Activated naive CD8-positive, alpha-beta T cell treated with anti-CD3 and anti-CD28 coated beads, Interleukin-2, amount 50 U/mL, for 24 hours (primary cell): ENCODE measurements around the gene NUBPL.
"Not testable (repeated sequence)": the region's sequence is repeated elsewhere in the genome, so short reads cannot be mapped to it uniquely, and the experiment has no call there.

Source experiments
- ATAC-seq: fragments of 150-1000 bp; cut with Tn5 transposase; one replicate; pipeline ENCODE4 v1.10.0; 2021
- DNase-seq: peaks from one replicate; pipeline ENCODE4 v3.0.0; 2021
- H3K27ac Mint-ChIP-seq: one replicate; pipeline ENCODE4 v1.8.0; 2021; ENCODE audit warnings: mild to moderate bottlenecking, mixed read lengths
- H3K27me3 Mint-ChIP-seq: one replicate; pipeline ENCODE4 v1.8.0; 2021; ENCODE audit warnings: mixed read lengths
- H3K36me3 Mint-ChIP-seq: one replicate; pipeline ENCODE4 v1.8.0; 2021; ENCODE audit warnings: low read depth, mixed read lengths
- H3K4me1 Mint-ChIP-seq: one replicate; pipeline ENCODE4 v1.8.0; 2021; ENCODE audit warnings: mixed read lengths
- H3K4me3 Mint-ChIP-seq: one replicate; pipeline ENCODE4 v1.8.0; 2021; ENCODE audit warnings: mild to moderate bottlenecking, moderate library complexity, mixed read lengths
- H3K9me3 Mint-ChIP-seq: one replicate; pipeline ENCODE4 v1.8.0; 2021; ENCODE audit warnings: mixed read lengths

The NUBPL gene

GRCh38 chr14:31856003-31856402 is 294.8 kb downstream of the NUBPL start:
- Mint-ChIP-seq H3K9me3 (peaks cover 24% of the 10 kb centered on the region), H3K36me3 (peaks cover 68% of the 10 kb centered on the region)
- not testable (repeated sequence) for H3K4me3 Mint-ChIP-seq, DNase-seq, H3K4me1 Mint-ChIP-seq, ATAC-seq, H3K27me3 Mint-ChIP-seq, H3K27ac Mint-ChIP-seq

- DNase-seq (no peak), ATAC-seq (no peak)
- Mint-ChIP-seq H3K4me3 (no peak overlapping the region), H3K9me3 (peaks cover 47% of the 10 kb centered on the region), H3K36me3 (peaks cover 52% of the 10 kb centered on the region), H3K27me3 (no peaks in the 10 kb centered on the region), H3K4me1 (no peaks in the 10 kb centered on the region), H3K27ac (no peak overlapping the region)
Observed at GRCh38 chr14:31858868-31859267, 297.7 kb downstream of the NUBPL start.

- no peaks in the 10 kb centered on the region for H3K4me1 Mint-ChIP-seq
- H3K9me3 Mint-ChIP-seq = peaks cover 73% of the 10 kb centered on the region
- H3K4me3 Mint-ChIP-seq = no peak overlapping the region
- no peak for ATAC-seq
- DNase-seq = no peak
- no peaks in the 10 kb centered on the region for H3K27me3 Mint-ChIP-seq
- no peak overlapping the region for H3K27ac Mint-ChIP-seq
- H3K36me3 Mint-ChIP-seq = peaks cover 7% of the 10 kb centered on the region
Observed at GRCh38 chr14:31864937-31865855, 304.0 kb downstream of the NUBPL start.

- Mint-ChIP-seq H3K4me1 (no peaks in the 10 kb centered on the region), H3K9me3 (peaks cover 65% of the 10 kb centered on the region)
Observed at GRCh38 chr14:31867570-31867969, 306.4 kb downstream of the NUBPL start.

GRCh38 chr14:31868096-31868495 is 306.9 kb downstream of the NUBPL start:
- not testable (repeated sequence) for H3K4me1 Mint-ChIP-seq, H3K27me3 Mint-ChIP-seq, H3K27ac Mint-ChIP-seq, H3K4me3 Mint-ChIP-seq, H3K36me3 Mint-ChIP-seq, ATAC-seq, DNase-seq
- H3K9me3 Mint-ChIP-seq = peaks cover 61% of the 10 kb centered on the region

More at GRCh38 chr14:31867570-31867969, 306.4 kb downstream of the NUBPL start:
- Mint-ChIP-seq H3K36me3 (no peaks in the 10 kb centered on the region), H3K4me3 (no peak overlapping the region), H3K27ac (no peak overlapping the region), H3K27me3 (no peaks in the 10 kb centered on the region)
- DNase-seq (no peak), ATAC-seq (no peak)

- DNase-seq (no peak), ATAC-seq (no peak)
- no peak overlapping the region for H3K4me3 Mint-ChIP-seq
- H3K27ac Mint-ChIP-seq = no peak overlapping the region
- H3K9me3 Mint-ChIP-seq = peaks cover 10% of the 10 kb centered on the region
- H3K27me3 Mint-ChIP-seq = peaks cover 3% of the 10 kb centered on the region
- no peaks in the 10 kb centered on the region for H3K4me1 Mint-ChIP-seq
- no peaks in the 10 kb centered on the region for H3K36me3 Mint-ChIP-seq
Observed at GRCh38 chr14:31876741-31877140, 315.5 kb downstream of the NUBPL start.

- H3K36me3 Mint-ChIP-seq = no peaks in the 10 kb centered on the region
- peaks cover 10% of the 10 kb centered on the region for H3K9me3 Mint-ChIP-seq
- H3K27ac Mint-ChIP-seq = no peak overlapping the region
- no peak overlapping the region for H3K4me3 Mint-ChIP-seq
- peaks cover 3% of the 10 kb centered on the region for H3K27me3 Mint-ChIP-seq
- DNase-seq (no peak), ATAC-seq (no peak)
- no peaks in the 10 kb centered on the region for H3K4me1 Mint-ChIP-seq
Observed at GRCh38 chr14:31877255-31877798, 316.1 kb downstream of the NUBPL start.

- H3K36me3 Mint-ChIP-seq = no peaks in the 10 kb centered on the region
- H3K27ac Mint-ChIP-seq = no peak overlapping the region
- ATAC-seq (no peak), DNase-seq (no peak)
- peaks cover 4% of the 10 kb centered on the region for H3K9me3 Mint-ChIP-seq
- no peak overlapping the region for H3K4me3 Mint-ChIP-seq
- peaks cover 3% of the 10 kb centered on the region for H3K27me3 Mint-ChIP-seq
- no peaks in the 10 kb centered on the region for H3K4me1 Mint-ChIP-seq
Observed at GRCh38 chr14:31879661-31880348, 318.6 kb downstream of the NUBPL start.

GRCh38 chr14:31880935-31881334 is 319.7 kb downstream of the NUBPL start:
- ATAC-seq = no peak
- DNase-seq = no peak
- H3K4me1 Mint-ChIP-seq = no peaks in the 10 kb centered on the region
- no peaks in the 10 kb centered on the region for H3K36me3 Mint-ChIP-seq
- H3K27ac Mint-ChIP-seq = no peak overlapping the region
- no peaks in the 10 kb centered on the region for H3K9me3 Mint-ChIP-seq
- H3K27me3 Mint-ChIP-seq = peaks cover 3% of the 10 kb centered on the region
- H3K4me3 Mint-ChIP-seq = no peak overlapping the region

GRCh38 chr14:31881531-31882310 is 320.5 kb downstream of the NUBPL start:
- Mint-ChIP-seq H3K4me1 (no peaks in the 10 kb centered on the region), H3K27me3 (peaks cover 3% of the 10 kb centered on the region), H3K27ac (no peak overlapping the region), H3K4me3 (no peak overlapping the region), H3K9me3 (no peaks in the 10 kb centered on the region), H3K36me3 (no peaks in the 10 kb centered on the region)
- DNase-seq = no peak
- no peak for ATAC-seq

- Mint-ChIP-seq H3K9me3 (no peaks in the 10 kb centered on the region), H3K27me3 (peaks cover 5% of the 10 kb centered on the region), H3K27ac (no peak overlapping the region), H3K4me1 (no peaks in the 10 kb centered on the region), H3K36me3 (no peaks in the 10 kb centered on the region), H3K4me3 (no peak overlapping the region)
- DNase-seq (no peak), ATAC-seq (no peak)
Observed at GRCh38 chr14:31884238-31884637, 323.0 kb downstream of the NUBPL start.

- H3K27ac Mint-ChIP-seq = no peak overlapping the region
- ATAC-seq = no peak
- no peaks in the 10 kb centered on the region for H3K9me3 Mint-ChIP-seq
- H3K36me3 Mint-ChIP-seq = no peaks in the 10 kb centered on the region
- H3K27me3 Mint-ChIP-seq = peaks cover 5% of the 10 kb centered on the region
- H3K4me1 Mint-ChIP-seq = no peaks in the 10 kb centered on the region
- no peak overlapping the region for H3K4me3 Mint-ChIP-seq
- DNase-seq = no peak
Observed at GRCh38 chr14:31884776-31885379, 323.7 kb downstream of the NUBPL start.

- DNase-seq (no peak), ATAC-seq (no peak)
- Mint-ChIP-seq H3K4me1 (no peaks in the 10 kb centered on the region), H3K4me3 (no peak overlapping the region), H3K27me3 (peaks cover 7% of the 10 kb centered on the region), H3K36me3 (no peaks in the 10 kb centered on the region), H3K9me3 (no peaks in the 10 kb centered on the region), H3K27ac (no peak overlapping the region)
Observed at GRCh38 chr14:31886156-31886835, 325.1 kb downstream of the NUBPL start.
